ENCODE data around the gene KCNN2. TPM values are rescaled to one million over a fixed set of nuclear protein-coding genes. Genes with fewer than 3 reads are reported as not detected.

Gene KCNN2
- total RNA-seq, 1 experiment from 2014 or later = 0.27 TPM

- ChIA-PET POLR2A (no interaction called here), CTCF (no interaction called here)
- Histone ChIP-seq H3K4me1 (no peaks in the 10 kb centered on the region), H3K27me3 (replicated peaks; ENCODE audit: control insufficient read depth, insufficient read depth, low read length) (no peaks in the 10 kb centered on the region), H3K4me3 (ENCODE audit: low read depth, low read length) (no peak overlapping the region), H3K36me3 (ENCODE audit: control insufficient read depth, insufficient read depth, low read length) (no peaks in the 10 kb centered on the region), H3K9me3 (no peaks in the 10 kb centered on the region; the same call in 1 of the 2 replicates)
- DNase-seq = no peak
- Mint-ChIP-seq H3K4me1 (ENCODE audit: low read depth, unreplicated experiment) (peaks cover 5% of the 10 kb centered on the region), H3K9me3 (ENCODE audit: unreplicated experiment) (no peaks in the 10 kb centered on the region), H3K4me3 (ENCODE audit: unreplicated experiment) (no peak overlapping the region), H3K27me3 (ENCODE audit: insufficient read depth, unreplicated experiment) (peaks cover 17% of the 10 kb centered on the region), H3K36me3 (ENCODE audit: insufficient read depth, unreplicated experiment) (peaks cover 5% of the 10 kb centered on the region), H3K27ac (ENCODE audit: unreplicated experiment) (no peak overlapping the region)
- BruUV-seq (replicated peaks) = no TSS peak
- TF ChIP-seq, protein P1, sequence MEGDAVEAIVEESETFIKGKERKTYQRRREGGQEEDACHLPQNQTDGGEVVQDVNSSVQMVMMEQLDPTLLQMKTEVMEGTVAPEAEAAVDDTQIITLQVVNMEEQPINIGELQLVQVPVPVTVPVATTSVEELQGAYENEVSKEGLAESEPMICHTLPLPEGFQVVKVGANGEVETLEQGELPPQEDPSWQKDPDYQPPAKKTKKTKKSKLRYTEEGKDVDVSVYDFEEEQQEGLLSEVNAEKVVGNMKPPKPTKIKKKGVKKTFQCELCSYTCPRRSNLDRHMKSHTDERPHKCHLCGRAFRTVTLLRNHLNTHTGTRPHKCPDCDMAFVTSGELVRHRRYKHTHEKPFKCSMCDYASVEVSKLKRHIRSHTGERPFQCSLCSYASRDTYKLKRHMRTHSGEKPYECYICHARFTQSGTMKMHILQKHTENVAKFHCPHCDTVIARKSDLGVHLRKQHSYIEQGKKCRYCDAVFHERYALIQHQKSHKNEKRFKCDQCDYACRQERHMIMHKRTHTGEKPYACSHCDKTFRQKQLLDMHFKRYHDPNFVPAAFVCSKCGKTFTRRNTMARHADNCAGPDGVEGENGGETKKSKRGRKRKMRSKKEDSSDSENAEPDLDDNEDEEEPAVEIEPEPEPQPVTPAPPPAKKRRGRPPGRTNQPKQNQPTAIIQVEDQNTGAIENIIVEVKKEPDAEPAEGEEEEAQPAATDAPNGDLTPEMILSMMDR (IDR thresholded peaks at IDR 0.05; ENCODE audit: insufficient read depth in 1 of 2, low read depth in 1 of 2, low read length in 1 of 2, severe bottlenecking in 1 of 2, unreplicated experiment in 1 of 2) = no peak
- intact Hi-C loops (cut with micrococcal nuclease; ENCODE audit: unreplicated experiment) = no loop called here
Observed at GRCh38 chr5:114358329-114358728, 3.5 kb upstream of the KCNN2 start.

- ChIA-PET POLR2A (no interaction called here), CTCF (no interaction called here)
- no peaks in the 10 kb centered on the region for H3K9me3 Mint-ChIP-seq (ENCODE audit: unreplicated experiment)
Observed at GRCh38 chr5:114360357-114360756, 1.5 kb upstream of the KCNN2 start.

DNA sequence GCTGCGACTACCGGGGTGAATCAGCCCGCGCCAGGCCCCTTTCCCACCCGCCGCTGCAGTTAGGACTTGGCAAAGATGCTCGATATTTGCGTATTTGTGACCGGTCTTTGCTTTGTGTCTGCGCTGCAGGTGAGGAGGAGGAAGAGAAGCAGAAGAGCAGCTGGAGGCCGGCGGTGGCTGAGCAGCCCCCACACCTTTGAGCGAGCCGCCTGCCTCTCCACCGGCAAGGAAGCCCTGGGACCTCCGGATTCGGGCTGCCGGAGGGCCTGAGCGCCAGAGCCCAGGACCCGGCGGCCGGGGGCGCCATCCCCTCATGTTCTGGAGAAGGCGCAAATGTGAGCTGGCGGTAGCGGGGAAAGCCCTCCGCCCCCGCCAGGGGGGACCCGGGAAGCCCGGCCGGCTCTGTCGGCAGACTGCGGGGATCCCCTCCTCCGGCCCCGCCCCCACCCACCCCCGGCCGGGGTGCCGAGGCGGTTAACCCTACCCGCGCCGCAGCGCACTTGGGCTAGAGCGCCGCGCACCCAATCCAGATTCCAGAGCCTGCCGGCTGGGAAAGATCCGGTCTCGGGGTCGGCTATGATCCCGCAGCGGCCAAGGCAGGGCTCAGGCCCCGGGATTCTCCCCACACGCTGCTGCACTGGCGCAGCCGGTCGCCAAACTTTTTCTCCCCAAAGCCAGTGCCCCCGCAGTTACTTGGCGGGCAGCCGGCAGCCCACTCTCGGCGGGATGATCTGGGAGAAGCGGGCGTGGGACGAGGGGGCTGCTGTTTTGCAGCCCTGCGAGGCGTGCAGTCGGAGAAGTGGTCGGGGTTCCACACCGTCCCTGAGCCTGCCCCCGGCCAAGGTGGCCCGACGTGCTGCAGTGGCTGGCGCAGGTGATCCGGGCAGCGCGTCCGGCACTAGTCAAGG is 800 bp upstream of the KCNN2 start:
- H3K4me1 ChIP-seq = no peaks in the 10 kb centered on the region
- H3K9me3 ChIP-seq = no peaks in the 10 kb centered on the region; the same call in 1 of the 2 replicates
- TF ChIP-seq, protein P1 (IDR thresholded peaks at IDR 0.05; ENCODE audit: insufficient read depth in 1 of 2, low read depth in 1 of 2, low read length in 1 of 2, severe bottlenecking in 1 of 2, unreplicated experiment in 1 of 2) = peak in 1 of 2 experiments; percentile 10
- peak in 1 of 2 experiments; percentile 32 for DNase-seq
- peak overlapping the region; percentile 35 for H3K4me3 ChIP-seq (ENCODE audit: low read depth, low read length)
- intact Hi-C loops (cut with micrococcal nuclease; ENCODE audit: unreplicated experiment) = loop anchor here (2.0 kb wide), 1 partner anchor 90 kb away; no protein-coding TSS in a partner anchor
- Mint-ChIP-seq H3K36me3 (ENCODE audit: insufficient read depth, unreplicated experiment) (peaks cover 5% of the 10 kb centered on the region), H3K27me3 (ENCODE audit: insufficient read depth, unreplicated experiment) (peaks cover 26% of the 10 kb centered on the region), H3K4me1 (ENCODE audit: low read depth, unreplicated experiment) (peaks cover 5% of the 10 kb centered on the region), H3K27ac (ENCODE audit: unreplicated experiment) (no peak overlapping the region), H3K4me3 (ENCODE audit: unreplicated experiment) (peak overlapping the region; percentile 84), H3K9me3 (ENCODE audit: unreplicated experiment) (no peaks in the 10 kb centered on the region)
- ChIA-PET POLR2A (no interaction called here), CTCF (no interaction called here)
- no peaks in the 10 kb centered on the region for H3K36me3 ChIP-seq (ENCODE audit: control insufficient read depth, insufficient read depth, low read length)
- H3K27me3 ChIP-seq (replicated peaks; ENCODE audit: control insufficient read depth, insufficient read depth, low read length) = no peaks in the 10 kb centered on the region
- no TSS peak for BruUV-seq (replicated peaks)

More at GRCh38 chr5:114360357-114360756, 1.5 kb upstream of the KCNN2 start:
- no peaks in the 10 kb centered on the region for H3K4me1 ChIP-seq
- DNase-seq = no peak
- H3K27me3 Mint-ChIP-seq (ENCODE audit: insufficient read depth, unreplicated experiment) = peaks cover 26% of the 10 kb centered on the region
- no peaks in the 10 kb centered on the region for H3K36me3 ChIP-seq (ENCODE audit: control insufficient read depth, insufficient read depth, low read length)
- TF ChIP-seq, protein P1 (IDR thresholded peaks at IDR 0.05; ENCODE audit: insufficient read depth in 1 of 2, low read depth in 1 of 2, low read length in 1 of 2, severe bottlenecking in 1 of 2, unreplicated experiment in 1 of 2) = no peak
- no peaks in the 10 kb centered on the region; the same call in 1 of the 2 replicates for H3K9me3 ChIP-seq
- peak overlapping the region; percentile 84 for H3K4me3 Mint-ChIP-seq (ENCODE audit: unreplicated experiment)
- no peak overlapping the region for H3K4me3 ChIP-seq (ENCODE audit: low read depth, low read length)
- H3K36me3 Mint-ChIP-seq (ENCODE audit: insufficient read depth, unreplicated experiment) = peaks cover 5% of the 10 kb centered on the region
- no TSS peak for BruUV-seq (replicated peaks)
- intact Hi-C loops (cut with micrococcal nuclease; ENCODE audit: unreplicated experiment) = loop anchor here (2.0 kb wide), 1 partner anchor 90 kb away; no protein-coding TSS in a partner anchor
- no peaks in the 10 kb centered on the region for H3K27me3 ChIP-seq (replicated peaks; ENCODE audit: control insufficient read depth, insufficient read depth, low read length)
- no peak overlapping the region for H3K27ac Mint-ChIP-seq (ENCODE audit: unreplicated experiment)
- peaks cover 5% of the 10 kb centered on the region for H3K4me1 Mint-ChIP-seq (ENCODE audit: low read depth, unreplicated experiment)

Data from Caco-2 (cell line).